Left lung (tissue), 10 donors: ENCODE data around the gene WDR46. TPM values are rescaled to one million over a fixed set of nuclear protein-coding genes. Genes with fewer than 3 reads are reported as not detected.
A peak's percentile ranks its signal among the peaks of the same experiment; 100 is the strongest.

Experiments used
- ATAC-seq: fragments of 200-7000 bp; cut with Tn5 transposase; one replicate; pipeline ENCODE4 v1.9.1; 2020; ENCODE audit warnings: moderate library complexity
- DNase-seq, 4 donors: peaks; one replicate each; pipeline ENCODE4 v3.0.0-alpha.2; 2013 to 2020
- H3K27ac ChIP-seq, 2 donors: fragments of 200-600 bp; sonication (generic) in 1 of 2; one replicate each; pipeline versions ENCODE4 v1.5.0 to v1.8.0; 2020 to 2021
- H3K27me3 ChIP-seq, 2 donors: fragments of 200-600 bp; sonication (generic) in 1 of 2; one replicate each; pipeline versions ENCODE4 v1.5.0 to v1.8.0; 2020 to 2021
- H3K36me3 ChIP-seq, 2 donors: fragments of 200-600 bp; sonication (generic) in 1 of 2; one replicate each; pipeline versions ENCODE4 v1.5.0 to v1.8.0; 2020 to 2021
- H3K4me1 ChIP-seq, 2 donors: fragments of 200-600 bp; one replicate each; pipeline ENCODE4 v1.8.0; 2021
- H3K4me3 ChIP-seq, 2 donors: fragments of 200-600 bp; sonication (generic) in 1 of 2; one replicate each; pipeline versions ENCODE4 v1.5.0 to v1.8.0; 2020 to 2021; ENCODE audit warnings: mild to moderate bottlenecking in 1 of 2
- H3K9me3 ChIP-seq, 2 donors: fragments of 200-600 bp; sonication (generic) in 1 of 2; one replicate each; pipeline versions ENCODE4 v1.5.0 to v1.8.0; 2020 to 2021
- CTCF ChIP-seq, 2 donors: fragments of 200-600 bp; sonication (generic) in 1 of 2; IDR thresholded peaks; one replicate each; pipeline versions ENCODE4 v1.5.0 to v1.8.0; 2021; ENCODE audit warnings: antibody characterized with exemption in 2 of 2
- intact Hi-C, 2 donors: fragments of 100-400 bp; cut with DNase I; formaldehyde crosslinking; loops; one replicate each; pipeline versions ENCODE4 v1.11.2 to v1.14.2; 2022
- polyA plus RNA-seq, 6 donors: library from polyadenylated mRNA; unstranded; fragments of 120-200 nt; gene quantifications; one replicate each; pipeline ENCODE4 v1.2.1, GENCODE V29; 2013; ENCODE audit not compliant: insufficient read length in 6 of 6
- total RNA-seq, 2 donors: library from RNA; stranded (reverse); fragmentation: NEBNext Ultra II Directional; extraction: Animal tissue kit (Norgen Biotek cat#: 25700); gene quantifications; one replicate each; pipeline ENCODE4 v1.2.1, GENCODE V29; 2021
- donor health status: DM: no; HTN: yes; CAD: no.
- donor health status: DM: no; HTN: no; CAD: no.

WDR46 gene
- total and polyA plus RNA-seq, 8 donors = 26.6 to 89.8 (median 64.2) TPM

GRCh38 chr6:33251395-33252012 is 37.5 kb downstream of the WDR46 start:
- Histone ChIP-seq H3K27ac (no peak overlapping the region), H3K36me3 (peaks cover 0 to 5% of the 10 kb centered on the region in 2 donors), H3K9me3 (no peaks in the 10 kb centered on the region), H3K4me1 (peaks cover 11 to 31% of the 10 kb centered on the region in 2 donors), H3K4me3 (no peak overlapping the region), H3K27me3 (no peaks in the 10 kb centered on the region)
- TF ChIP-seq CTCF (IDR thresholded peaks at IDR 0.05) = no peak
- ATAC-seq = no peak
- intact Hi-C loops = no loop called here
- no peak for DNase-seq

- peaks cover 11 to 31% of the 10 kb centered on the region in 2 donors for H3K4me1 ChIP-seq
- H3K27me3 ChIP-seq = no peaks in the 10 kb centered on the region
- DNase-seq = no peak
- ATAC-seq = no peak
- TF ChIP-seq CTCF (IDR thresholded peaks at IDR 0.05) = no peak
- intact Hi-C loops = no loop called here
- H3K27ac ChIP-seq = no peak overlapping the region
- H3K36me3 ChIP-seq = peaks cover 0 to 5% of the 10 kb centered on the region in 2 donors
- no peak overlapping the region for H3K4me3 ChIP-seq
- H3K9me3 ChIP-seq = no peaks in the 10 kb centered on the region
Observed at GRCh38 chr6:33250731-33251130, 38.3 kb downstream of the WDR46 start.

GRCh38 chr6:33249732-33250630 is 39.1 kb downstream of the WDR46 start:
- ATAC-seq = no peak
- peaks cover 11 to 31% of the 10 kb centered on the region in 2 donors for H3K4me1 ChIP-seq
- peak overlapping the region; percentile 91 to 92 for H3K27ac ChIP-seq
- peak in 1 of 4 donors; percentile 35 for DNase-seq
- no peaks in the 10 kb centered on the region for H3K27me3 ChIP-seq
- no peak for TF ChIP-seq CTCF (IDR thresholded peaks at IDR 0.05)
- H3K36me3 ChIP-seq = peaks cover 0 to 5% of the 10 kb centered on the region in 2 donors
- intact Hi-C loops = loop anchor here in 1 of 2 donors (10.0 kb wide), 2 partner anchors 85 to 135 kb away; no protein-coding TSS in a partner anchor
- H3K9me3 ChIP-seq = no peaks in the 10 kb centered on the region
- peak overlapping the region; percentile 43 to 50 for H3K4me3 ChIP-seq

GRCh38 chr6:33248932-33249731 is 39.9 kb downstream of the WDR46 start:
- peaks cover 0 to 5% of the 10 kb centered on the region in 2 donors for H3K36me3 ChIP-seq
- intact Hi-C loops = loop anchor here in 1 of 2 donors (10.0 kb wide), 2 partner anchors 84 to 134 kb away; no protein-coding TSS in a partner anchor
- DNase-seq (peak; percentile 92 to 98 (median 98)), ATAC-seq (peak; percentile 95)
- H3K4me1 ChIP-seq = peaks cover 11 to 31% of the 10 kb centered on the region in 2 donors
- no peaks in the 10 kb centered on the region for H3K27me3 ChIP-seq
- H3K27ac ChIP-seq = peak overlapping the region; percentile 91 to 92
- H3K4me3 ChIP-seq = peak overlapping the region; percentile 43 to 50
- no peaks in the 10 kb centered on the region for H3K9me3 ChIP-seq
- TF ChIP-seq CTCF (IDR thresholded peaks at IDR 0.05) = no peak
